ENCODE data around the gene PPM1H. TPM values are rescaled to one million over a fixed set of nuclear protein-coding genes. Genes with fewer than 3 reads are reported as not detected.

PPM1H gene
- total and polyA plus RNA-seq, 2 of the 8 experiments (the other 6 are each of a cell fraction or from before 2014, with no cell fraction given), result 16.4 to 36.1 TPM

GRCh38 chr12:62848418-62848817 lies 86.5 kb downstream of the PPM1H start (continued):
- TF ChIP-seq MAX (IDR thresholded peaks at IDR 0.05), result no peak
- TF ChIP-seq SP2 (IDR thresholded peaks at IDR 0.05; ENCODE audit: low read length), result no peak
- no peak for TF ChIP-seq KDM4A (IDR thresholded peaks at IDR 0.05; ENCODE audit: low read depth, low read length, severe bottlenecking)
- TF ChIP-seq GTF2F1 (IDR thresholded peaks at IDR 0.05; ENCODE audit: borderline replicate concordance, low read depth, low read length), result no peak
- TF ChIP-seq GABPA (IDR thresholded peaks at IDR 0.05; ENCODE audit: borderline replicate concordance, insufficient read depth, low read length), result no peak
- no peak for TF ChIP-seq CREB1 (IDR thresholded peaks at IDR 0.05)
- no peak for TF ChIP-seq CBX5 (IDR thresholded peaks at IDR 0.05; ENCODE audit: low read depth, low read length)
